Posterior cingulate gyrus (tissue), 11 donors: ENCODE measurements around the gene RNF166.

Experiments
- DNase-seq, 10 donors: peaks; one replicate each; pipeline versions ENCODE4 v3.0.0 to v3.0.0-alpha.2; 2020 to 2021; ENCODE audit warnings: mixed read lengths in 3 of 10
- intact Hi-C: fragments of 100-400 bp; cut with DNase I; formaldehyde crosslinking; loops from one replicate; pipeline ENCODE4 v1.15.1; 2023

Gene RNF166, protein sequence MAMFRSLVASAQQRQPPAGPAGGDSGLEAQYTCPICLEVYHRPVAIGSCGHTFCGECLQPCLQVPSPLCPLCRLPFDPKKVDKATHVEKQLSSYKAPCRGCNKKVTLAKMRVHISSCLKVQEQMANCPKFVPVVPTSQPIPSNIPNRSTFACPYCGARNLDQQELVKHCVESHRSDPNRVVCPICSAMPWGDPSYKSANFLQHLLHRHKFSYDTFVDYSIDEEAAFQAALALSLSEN

DNA sequence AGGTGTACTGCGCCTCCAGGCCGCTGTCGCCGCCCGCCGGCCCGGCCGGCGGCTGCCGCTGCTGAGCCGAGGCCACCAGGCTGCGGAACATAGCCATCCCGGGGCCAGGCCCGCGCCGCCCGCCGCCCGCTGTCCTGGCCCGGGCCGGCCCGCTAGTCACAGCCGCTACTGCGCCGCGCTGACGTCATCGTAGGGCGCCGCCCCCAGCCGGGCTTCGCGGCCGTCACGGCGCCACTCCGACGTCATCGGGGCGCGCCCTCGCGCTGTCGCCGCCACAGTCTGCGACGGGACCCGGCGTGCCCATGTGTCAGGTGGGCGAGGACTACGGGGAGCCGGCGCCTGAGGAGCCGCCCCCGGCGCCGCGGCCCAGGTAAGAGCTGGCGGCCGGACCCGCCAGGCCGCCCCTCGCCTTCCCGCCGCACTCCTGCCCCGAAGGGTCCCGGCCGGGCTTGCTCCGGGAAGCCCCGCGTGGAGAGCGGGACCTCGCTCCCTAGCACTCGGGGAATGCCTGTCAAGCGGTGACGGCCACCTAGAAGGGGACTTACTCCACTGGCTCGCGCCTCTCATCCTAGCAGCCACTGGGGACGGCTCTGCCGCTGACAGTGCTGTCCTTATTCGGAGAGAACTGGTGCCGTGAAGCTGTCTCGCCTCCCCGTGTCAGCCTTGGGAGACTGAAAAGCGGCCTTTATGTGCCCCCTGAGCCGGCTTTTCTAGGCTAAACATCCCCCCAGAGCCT, at the start of gene RNF166, which contains the start of gene CTU2:
RNF166 (minus strand) TSS at position 180 of the 736 bp plus-strand sequence; CDS start at position 97, 83 bp downstream.
CTU2 (plus strand) TSS at position 275 of the 736 bp plus-strand sequence; CDS start at position 303, 28 bp downstream.
- intact Hi-C loops = loop anchor here (2.0 kb wide), 1 partner anchor 510 kb away; the partner anchor contains the start of gene ZNF778

DNA sequence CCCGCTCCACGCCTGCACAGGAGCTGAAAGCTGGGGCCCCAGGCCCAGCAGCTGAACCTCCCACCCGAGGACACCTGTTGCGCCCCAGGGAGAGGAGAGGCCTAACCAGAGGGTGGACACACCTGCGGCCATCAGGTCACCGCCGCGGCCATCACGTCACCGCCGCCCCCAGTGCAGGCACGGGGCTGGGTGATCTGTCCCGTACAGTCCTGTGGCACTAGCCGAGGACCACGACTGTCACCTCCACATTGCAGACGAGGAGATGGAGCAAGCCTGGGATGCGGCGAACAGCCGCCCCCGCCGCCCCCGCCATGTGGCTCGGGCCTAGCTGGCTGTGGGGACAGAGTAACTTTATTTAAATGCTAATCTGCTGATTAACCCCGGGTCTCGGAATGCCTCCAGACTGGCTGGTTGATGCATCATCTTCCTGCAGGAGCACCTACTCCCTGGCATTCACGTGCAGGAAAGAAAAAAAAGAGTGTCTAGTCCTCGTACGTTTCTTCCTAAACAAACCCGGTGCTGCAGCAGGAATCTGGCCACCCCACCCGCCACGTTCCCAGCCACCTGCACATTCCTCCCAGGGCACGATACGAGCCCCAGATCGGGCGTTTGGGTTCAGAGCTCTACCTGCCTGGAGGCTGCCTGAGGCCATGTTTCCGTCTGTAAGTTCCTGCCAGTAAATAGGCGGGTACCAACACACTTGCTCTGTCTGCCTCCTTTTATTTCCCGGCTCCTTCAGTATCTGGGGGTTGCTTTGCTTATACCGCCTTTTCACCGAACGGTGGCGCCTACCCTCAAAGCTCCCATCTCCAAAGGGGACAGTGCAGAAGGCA, 48.9 kb upstream of the RNF166 start:
- intact Hi-C loops = no loop called here
- peak in 3 of 10 donors; percentile 42 to 90 (median 45) for DNase-seq

More for the DNA sequence above, at the start of gene RNF166, which contains the start of gene CTU2:
- peak; percentile 83 to 98 (median 87) for DNase-seq

DNA sequence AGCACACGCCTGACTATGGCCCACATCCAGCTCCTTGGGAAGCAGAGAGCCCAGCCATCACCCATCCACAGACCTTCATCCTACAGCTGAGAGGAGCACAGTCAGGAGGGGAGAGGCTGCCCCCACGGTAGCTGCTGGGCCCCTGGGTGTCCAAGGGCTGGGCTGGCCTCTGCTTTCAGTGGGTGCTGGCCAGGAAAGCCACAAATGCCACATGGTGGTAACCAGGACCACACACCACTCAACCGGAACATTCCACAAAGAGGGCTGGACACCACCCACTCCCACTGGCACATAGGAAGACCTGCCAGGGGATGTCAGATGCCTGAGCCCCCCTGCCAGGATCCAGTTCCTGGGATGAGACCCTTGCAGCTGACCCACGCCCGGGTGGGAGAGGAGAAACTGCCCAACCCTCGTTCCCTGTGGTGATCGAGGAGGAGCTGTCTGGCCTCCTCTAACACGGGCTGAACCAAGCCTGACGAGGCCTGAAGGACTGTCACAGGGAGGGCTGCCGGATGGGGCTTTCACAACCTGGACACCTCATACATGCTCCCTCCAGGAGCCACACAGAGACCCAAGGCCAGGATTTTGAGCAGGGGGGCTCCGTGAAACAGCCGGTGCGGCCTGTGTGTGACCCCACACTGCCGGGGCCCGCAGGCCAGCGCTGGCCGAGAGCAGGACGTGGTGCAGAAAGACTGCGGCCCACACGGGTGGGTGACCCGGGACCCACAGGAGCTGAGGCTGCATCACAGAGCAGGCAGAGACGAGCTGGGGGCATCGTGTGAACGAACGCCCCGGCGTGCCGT, 48.1 kb upstream of the RNF166 start:
- intact Hi-C loops = no loop called here

DNA sequence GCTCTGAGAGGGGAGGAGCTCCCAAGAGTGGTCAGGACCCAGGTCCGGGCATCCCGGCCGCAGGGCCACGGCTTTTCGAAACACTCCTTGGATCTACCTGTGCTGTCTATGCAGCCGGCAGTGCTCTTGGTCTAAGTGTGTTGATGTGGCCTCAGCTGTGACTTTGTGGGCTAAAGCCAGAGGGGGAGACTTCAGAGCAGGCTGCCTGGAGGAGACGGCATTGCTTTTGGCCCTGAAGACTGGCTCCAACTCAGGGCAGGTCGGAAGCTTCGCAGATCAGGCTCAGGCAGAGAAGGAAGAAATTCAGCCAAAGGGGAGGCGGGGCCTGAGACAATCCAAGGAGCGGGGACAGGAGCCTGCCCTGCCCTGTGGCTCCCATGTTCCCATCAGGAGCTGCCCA, 47.4 kb upstream of the RNF166 start:
- intact Hi-C loops = no loop called here

More for the DNA sequence above, 48.1 kb upstream of the RNF166 start:
- DNase-seq = no peak

DNA sequence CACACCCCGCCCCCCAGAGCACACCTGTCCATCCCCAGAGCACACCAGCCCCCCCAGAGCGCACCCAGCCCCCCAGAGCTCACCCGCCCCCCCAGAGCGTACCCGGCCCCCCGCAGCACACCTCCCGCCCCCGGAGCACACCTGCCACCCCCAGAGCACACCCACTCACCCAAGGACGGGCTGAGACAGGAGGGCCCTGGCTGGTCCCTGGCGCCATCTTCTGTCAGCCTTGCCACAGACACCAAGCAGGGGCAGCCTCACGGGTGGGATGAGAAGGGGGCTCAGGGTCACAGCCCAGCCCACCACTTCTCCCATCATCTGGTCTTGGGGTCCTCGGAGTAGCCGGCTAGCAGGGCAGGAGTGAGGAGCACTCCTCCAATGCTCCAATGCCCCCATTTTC, 47.0 kb upstream of the RNF166 start:
- intact Hi-C loops = no loop called here
- no peak for DNase-seq

More for the DNA sequence above, 47.4 kb upstream of the RNF166 start:
- no peak for DNase-seq

DNA sequence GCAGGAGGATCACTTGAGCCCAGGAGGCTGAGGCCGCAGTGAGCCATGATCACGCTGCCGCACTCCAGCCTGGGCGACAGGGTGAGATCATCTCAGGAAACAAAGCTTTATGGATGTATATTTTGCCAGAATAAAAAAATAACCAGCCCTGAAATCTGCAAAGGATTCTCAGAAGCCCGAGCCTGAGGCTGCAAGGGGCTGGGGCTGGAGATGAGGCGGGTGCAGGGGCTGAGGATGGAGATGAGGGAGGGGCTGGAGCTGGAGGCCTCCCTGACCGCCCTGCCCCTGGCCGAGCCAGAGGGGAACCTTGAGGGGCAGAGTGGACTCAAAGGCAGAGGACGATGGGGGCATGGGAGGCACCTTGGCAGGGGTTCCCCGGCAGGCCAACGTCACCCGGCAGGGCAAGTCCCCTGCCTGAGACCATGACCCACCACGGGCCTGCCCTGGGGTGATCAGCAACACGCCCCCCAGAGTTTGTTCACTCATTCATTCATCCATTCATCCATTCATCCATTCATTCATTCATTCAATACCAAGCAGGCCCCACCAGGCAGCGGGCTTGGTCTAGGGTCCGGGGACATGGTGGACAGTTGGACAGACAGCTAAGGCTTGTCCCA, 46.3 kb upstream of the RNF166 start:
- no peak for DNase-seq
- intact Hi-C loops = no loop called here

DNA sequence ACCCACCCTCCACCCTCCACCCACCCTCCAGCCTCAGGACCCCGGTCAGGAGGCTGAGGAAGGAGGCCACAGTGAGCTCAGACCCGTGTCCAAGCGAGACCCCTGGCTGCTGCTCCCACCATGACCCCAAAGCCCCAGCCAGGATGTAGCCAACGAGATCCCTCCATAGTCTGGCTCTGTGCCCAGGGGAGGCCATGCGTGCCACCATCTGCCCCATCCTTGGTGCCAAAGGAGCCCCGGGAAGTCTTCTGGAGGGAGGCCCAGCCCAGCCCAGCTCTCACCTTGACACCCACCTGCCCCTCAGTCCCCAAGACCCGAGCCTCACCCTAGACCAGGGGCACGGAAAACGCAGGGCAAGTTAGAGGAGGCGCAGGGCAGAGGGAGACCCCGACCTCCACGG, 44.6 kb upstream of the RNF166 start:
- DNase-seq = no peak
- intact Hi-C loops = no loop called here

DNA sequence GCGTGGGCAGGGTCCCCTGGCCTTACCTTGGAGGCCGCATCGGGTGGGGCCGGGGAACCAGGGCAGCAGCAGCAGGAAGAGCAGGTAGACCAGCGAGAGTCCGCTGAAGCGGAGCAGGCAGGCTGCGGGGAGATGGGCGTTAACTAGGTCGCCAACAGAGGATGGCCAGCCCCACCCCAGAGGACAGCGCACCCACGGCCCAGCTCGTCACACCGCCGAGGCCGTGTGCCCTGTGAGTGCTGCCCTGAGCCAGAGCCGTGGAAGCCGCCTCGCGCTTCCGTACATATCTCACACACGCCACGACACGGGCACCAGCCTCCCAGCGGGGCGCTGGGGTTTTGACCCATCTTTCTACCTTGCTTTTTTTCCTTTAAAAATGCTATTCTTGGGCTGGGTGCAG, 43.1 kb upstream of the RNF166 start:
- intact Hi-C loops = no loop called here
- DNase-seq = no peak

DNA sequence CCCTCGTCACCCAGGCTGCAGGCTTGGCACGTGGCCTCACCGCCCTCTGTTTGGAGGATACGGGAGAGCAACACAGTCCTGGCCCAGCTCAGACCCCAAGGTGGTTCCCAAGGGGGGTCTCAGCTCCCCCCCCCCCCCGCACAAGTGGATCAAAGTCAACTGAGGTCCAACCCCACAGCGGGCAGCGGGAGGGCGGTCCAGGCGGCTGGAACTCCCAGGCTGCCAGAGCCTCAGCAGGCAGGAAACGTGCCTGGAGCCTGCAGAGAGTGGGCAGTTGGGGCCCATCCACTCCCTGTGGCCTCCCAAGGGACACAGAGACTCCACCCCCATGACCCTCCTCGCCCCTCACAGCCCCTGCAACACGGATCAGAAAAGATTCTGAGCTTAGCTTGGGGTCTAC, 42.2 kb upstream of the RNF166 start:
- no peak for DNase-seq
- intact Hi-C loops = no loop called here

DNA sequence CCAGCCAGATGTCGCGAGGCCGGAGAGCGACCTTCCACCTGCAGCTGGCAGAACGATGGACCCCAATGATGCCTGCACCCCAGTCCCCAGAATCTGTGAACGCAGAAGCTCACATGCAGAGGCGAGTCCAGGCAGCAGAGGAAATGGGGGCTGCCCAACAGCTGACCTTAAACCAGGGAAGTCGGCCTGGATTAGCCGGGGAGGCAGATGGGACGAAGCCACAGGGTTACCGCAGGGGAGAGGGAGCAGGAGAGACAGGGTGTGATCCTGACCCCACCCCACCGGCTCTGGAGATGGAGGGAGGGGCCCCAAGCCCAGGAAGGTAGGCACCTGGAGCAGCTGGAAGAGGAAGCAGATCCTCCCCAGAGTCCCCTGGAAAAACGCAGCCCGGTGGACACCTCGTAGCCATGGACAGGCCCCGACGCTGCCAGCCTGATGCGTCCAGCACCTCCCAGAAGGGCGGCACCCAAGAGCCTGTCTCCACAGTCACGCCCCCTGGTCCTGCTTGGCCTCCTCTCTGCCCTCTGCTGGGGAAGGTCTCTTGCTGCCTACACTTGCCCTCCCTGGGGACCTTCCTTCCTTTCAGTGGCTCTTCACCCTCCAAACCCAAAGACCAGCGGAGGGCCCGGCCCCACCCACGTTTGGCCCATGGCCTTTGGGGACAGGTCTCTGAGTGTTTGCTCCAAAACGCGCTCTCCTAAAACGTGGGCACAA, 41.5 kb upstream of the RNF166 start:
- intact Hi-C loops = no loop called here
- DNase-seq = no peak

DNA sequence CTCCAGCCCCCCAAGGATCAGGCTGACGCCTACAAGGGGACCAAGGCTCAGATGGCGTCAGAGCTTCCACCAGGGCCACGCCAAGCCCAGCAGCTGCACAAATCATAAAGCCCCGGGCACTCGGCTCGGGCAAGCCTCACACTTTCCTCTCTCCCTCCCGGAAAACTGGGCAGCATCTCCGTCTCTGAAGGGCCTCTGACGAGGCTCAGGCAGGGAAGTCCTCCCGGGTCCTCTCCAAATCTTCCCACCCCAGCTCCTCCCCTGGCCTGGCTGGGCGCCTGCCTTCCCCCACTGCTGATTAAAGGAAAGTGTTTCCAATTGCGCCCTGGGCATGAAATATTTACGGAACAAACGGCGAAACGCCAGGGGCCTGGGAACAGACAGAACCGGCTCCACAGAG, 40.3 kb upstream of the RNF166 start:
- DNase-seq = no peak
- intact Hi-C loops = no loop called here

DNA sequence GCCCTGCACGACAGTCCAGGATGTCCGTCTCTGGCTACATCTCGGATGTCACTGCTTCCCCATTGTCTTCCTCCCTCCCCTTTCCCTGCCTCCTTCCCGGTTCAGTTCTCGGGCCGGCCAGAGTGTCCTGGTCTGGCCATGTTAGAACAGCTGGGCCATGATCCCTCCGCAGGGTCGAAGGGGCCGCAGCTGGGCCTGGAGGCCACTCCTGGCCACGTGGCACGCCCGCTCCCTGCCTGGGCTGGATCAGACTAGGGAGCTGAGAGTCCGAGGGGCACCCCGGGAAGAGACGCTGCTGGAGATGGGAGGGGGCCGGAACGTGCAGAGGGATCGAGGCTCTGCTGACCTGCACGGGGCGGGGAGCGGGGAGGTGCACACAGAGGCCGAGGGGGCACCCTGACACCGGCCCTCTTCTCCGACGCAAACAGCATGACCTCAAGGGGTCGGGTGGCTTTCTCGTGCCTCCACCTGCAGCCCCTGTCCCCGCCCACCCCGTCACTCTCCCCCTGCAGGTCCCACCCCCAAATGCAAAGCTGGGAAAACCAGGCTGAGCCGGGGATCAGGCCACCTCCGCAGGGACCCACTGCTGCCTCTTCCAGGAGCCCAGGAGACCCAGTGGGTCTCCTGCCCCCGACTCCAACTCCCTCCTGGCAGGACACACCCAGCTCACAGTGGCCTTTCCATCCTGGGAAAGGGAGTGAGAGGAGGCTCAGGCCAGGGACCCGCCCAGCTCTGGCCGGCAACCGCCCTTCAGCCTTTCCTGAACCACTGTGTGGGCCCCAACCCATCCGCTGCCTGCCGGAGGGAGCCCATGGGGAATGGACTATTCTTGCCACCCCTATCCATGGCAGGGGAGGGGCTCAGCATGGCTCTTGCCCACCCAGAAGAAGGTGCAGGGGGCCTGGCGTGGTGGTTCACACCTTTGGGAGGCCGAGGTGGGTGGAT, 38.6 kb upstream of the RNF166 start:
- intact Hi-C loops = no loop called here
- DNase-seq = no peak

DNA sequence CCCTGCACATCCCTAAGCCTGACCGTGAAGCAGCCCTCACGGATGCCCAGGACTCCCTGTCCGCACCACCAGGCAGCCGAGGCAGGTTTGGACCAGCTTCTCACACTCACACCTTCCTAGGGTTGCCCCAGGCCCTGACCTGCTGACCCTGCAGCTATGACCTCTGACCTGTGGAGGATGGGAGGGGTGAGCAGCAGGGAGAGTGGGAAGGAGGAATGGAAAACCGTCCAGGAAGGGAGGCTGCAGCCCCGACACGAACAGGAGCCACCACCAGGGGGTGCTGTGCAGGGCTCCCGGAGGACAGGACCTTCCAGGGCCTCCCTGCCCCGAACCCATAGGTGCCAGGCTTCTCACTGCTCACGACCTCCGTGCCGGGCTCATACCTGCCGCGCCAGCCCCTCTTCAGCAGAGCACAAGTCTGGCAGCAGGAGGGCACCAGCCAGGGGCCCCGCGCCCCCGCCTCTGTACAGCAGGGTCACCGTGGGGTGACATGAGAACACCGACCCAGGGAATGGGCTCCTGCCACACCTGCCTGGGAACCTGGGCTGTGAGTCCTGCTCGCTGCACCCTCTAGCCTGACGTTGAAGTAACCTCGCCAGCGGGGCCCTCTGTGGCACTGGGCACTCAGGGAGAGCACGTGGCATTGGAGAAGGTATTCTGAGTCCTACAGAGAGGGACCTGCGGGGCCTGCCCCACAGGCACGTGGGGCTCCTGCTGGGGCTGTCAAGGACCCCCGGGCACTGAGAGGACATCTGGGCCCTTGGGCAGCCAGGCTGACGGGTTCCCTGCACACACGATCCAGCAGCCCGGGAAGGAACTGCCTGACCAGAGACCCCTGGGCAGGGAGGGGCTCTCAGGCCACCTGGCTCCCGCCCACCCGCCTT, 37.7 kb upstream of the RNF166 start:
- intact Hi-C loops = no loop called here

DNA sequence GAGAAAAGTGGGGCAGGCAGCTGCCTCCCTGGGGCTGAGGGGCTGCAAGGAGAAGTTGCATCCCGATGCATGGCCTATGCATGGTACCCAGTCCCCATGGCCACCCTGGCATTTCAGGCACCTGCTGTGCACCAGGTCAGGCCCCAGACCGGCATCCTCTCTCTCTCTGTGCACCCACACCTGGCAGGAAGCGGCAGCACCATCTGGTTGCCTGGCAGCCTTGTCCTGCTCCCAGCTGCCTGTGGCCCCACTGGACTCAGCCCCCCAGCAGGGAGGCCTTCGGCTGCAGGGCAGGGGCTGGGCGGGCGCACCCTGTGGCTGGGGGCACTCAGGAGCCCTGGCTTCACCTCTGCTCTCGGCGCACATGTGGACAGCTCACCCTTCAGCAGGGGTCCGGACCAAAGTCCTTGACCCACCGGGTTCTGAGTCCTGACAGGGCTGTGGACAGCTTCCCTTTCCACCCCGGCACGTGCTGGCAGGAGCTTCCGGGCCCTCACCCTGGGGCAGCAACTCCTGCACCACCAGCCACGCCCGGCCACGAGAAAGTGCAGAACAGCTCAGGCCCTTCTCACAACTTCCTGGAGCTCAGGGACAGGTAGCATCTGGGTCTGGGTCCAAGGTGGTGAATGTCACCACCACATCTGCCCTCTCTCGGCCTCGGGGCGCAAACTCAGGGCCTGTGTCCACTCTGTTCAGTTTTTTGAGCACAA, 36.8 kb upstream of the RNF166 start:
- intact Hi-C loops = no loop called here
- DNase-seq = no peak

More for the DNA sequence above, 37.7 kb upstream of the RNF166 start:
- peak in 9 of 10 donors; percentile 48 to 95 (median 79) for DNase-seq

DNA sequence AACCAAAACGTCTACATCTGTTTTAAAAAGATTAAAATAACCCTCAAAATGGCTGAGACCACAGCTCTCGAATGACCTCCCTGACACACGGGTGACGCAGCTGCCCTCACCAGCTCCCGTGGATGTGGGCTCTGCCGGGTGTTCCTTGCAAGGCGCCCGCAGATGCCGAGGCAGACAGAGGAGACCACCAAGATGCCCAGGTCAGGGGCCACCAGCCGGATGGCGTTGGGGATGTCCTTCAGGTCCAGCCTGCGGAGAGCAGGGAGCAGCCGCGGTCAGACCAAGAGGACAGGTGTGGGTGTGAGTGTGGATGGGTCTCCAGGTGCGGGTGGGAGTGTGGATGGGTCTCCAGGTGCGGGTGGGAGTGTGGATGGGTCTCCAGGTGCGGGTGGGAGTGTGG, 35.2 kb upstream of the RNF166 start:
- DNase-seq = no peak
- intact Hi-C loops = no loop called here

DNA sequence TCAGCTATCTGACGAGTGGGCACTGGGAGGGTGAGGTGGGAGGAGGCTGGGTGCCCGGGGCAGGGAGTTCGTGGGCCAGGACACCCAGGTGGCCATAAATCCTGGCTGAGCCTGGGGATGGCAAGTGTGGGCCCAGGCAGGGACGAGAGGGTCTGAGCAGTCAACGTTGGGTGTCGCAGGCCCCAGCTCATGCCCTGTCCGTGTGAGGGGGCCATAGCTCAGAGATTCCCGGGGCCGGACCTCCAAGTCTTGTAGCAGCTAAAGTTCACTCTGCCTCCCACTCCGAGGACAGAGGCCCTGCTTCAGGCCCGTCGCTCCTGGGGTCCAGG, 34.5 kb upstream of the RNF166 start:
- no peak for DNase-seq
- intact Hi-C loops = no loop called here
